WTC11 (cell line): Measurements from ENCODE around the gene PLEKHG7. TPM values are rescaled to one million over a fixed set of nuclear protein-coding genes. Genes with fewer than 3 reads are reported as not detected.

Experiments used
- ATAC-seq: fragments of 200-7000 bp; cut with Tn5 transposase; 2 replicates; pipeline ENCODE4 v1.10.0; 2021; ENCODE audit warnings: mild to moderate bottlenecking, moderate library complexity
- CTCF ChIA-PET: fragments of 300-600 bp; sonication (Branson Sonifier 250); formaldehyde crosslinking; loops from one replicate; lab custom pipeline; 2021; ENCODE audit warnings: antibody characterized with exemption; lab: Charles Lee
- POLR2A ChIA-PET: fragments of 350-600 bp; sonication (Branson Sonifier 250); formaldehyde crosslinking; loops from one replicate; lab custom pipeline; 2021; ENCODE audit warnings: antibody characterized with exemption; lab: Charles Lee
- DNase-seq: peaks from one replicate; pipeline ENCODE4 v3.0.0; 2021; ENCODE audit warnings: low spot score
- H3K27ac Mint-ChIP-seq: 2 replicates; pipeline ENCODE4 v1.8.0; 2021; ENCODE audit warnings: mixed read lengths
- H3K27me3 Mint-ChIP-seq: 2 replicates; pipeline ENCODE4 v1.8.0; 2021; ENCODE audit warnings: low read depth, mild to moderate bottlenecking, moderate library complexity, mixed read lengths
- H3K36me3 Mint-ChIP-seq: 2 replicates; pipeline ENCODE4 v1.8.0; 2021; ENCODE audit warnings: mixed read lengths
- H3K4me1 Mint-ChIP-seq: 2 replicates; pipeline ENCODE4 v1.8.0; 2022; ENCODE audit warnings: mixed read lengths
- H3K4me3 Mint-ChIP-seq: 2 replicates; pipeline ENCODE4 v1.8.0; 2021; ENCODE audit warnings: mild to moderate bottlenecking, moderate library complexity, mixed read lengths
- H3K9me3 Mint-ChIP-seq: 2 replicates; pipeline ENCODE4 v1.8.0; 2021; ENCODE audit warnings: mixed read lengths
- ATF3 ChIP-seq: sonication (generic); formaldehyde crosslinking; conservative IDR thresholded peaks from 2 replicates; pipeline ENCODE4 v1.8.1; 2022; ENCODE audit warnings: mild to moderate bottlenecking, missing genetic modification reagents
- ATF6 ChIP-seq: sonication (generic); formaldehyde crosslinking; IDR thresholded peaks from 2 replicates; pipeline ENCODE4 v1.8.1; 2023; ENCODE audit warnings: mild to moderate bottlenecking, missing genetic modification reagents
- CBFB ChIP-seq: sonication (generic); formaldehyde crosslinking; IDR thresholded peaks from 2 replicates; pipeline ENCODE4 v1.8.1; 2022; ENCODE audit warnings: mild to moderate bottlenecking, low read depth, missing genetic modification reagents
- FOXK1 ChIP-seq: sonication (generic); formaldehyde crosslinking; IDR thresholded peaks from 2 replicates; pipeline ENCODE4 v1.8.0; 2022; ENCODE audit warnings: mild to moderate bottlenecking, moderate library complexity, missing genetic modification reagents
- HMGA2 ChIP-seq: fragments of 250-450 bp; sonication (Bioruptor Pico); IDR thresholded peaks from 2 replicates; pipeline ENCODE4 v1.4.0; 2021; ENCODE audit warnings: mild to moderate bottlenecking, moderate library complexity
- IRF2 ChIP-seq: sonication (generic); formaldehyde crosslinking; IDR thresholded peaks from 2 replicates; pipeline ENCODE4 v1.8.0; 2022; ENCODE audit warnings: low read depth, missing genetic modification reagents, borderline replicate concordance
- JAZF1 ChIP-seq: fragments of 250-450 bp; sonication (Bioruptor Pico); IDR thresholded peaks from 2 replicates; pipeline ENCODE4 v1.9.0; 2021; ENCODE audit warnings: moderate library complexity, mild to moderate bottlenecking, inconsistent platforms
- MYBL2 ChIP-seq: sonication (generic); formaldehyde crosslinking; IDR thresholded peaks from 2 replicates; pipeline ENCODE4 v1.8.1; 2023; ENCODE audit warnings: mild to moderate bottlenecking, moderate library complexity, missing genetic modification reagents
- NFATC4 ChIP-seq: fragments of 250-450 bp; sonication (Bioruptor Pico); IDR thresholded peaks from 2 replicates; pipeline ENCODE4 v1.9.0; 2021; ENCODE audit warnings: mild to moderate bottlenecking
- NFE2L1 ChIP-seq: sonication (generic); formaldehyde crosslinking; IDR thresholded peaks from 2 replicates; pipeline ENCODE4 v1.8.1; 2023; ENCODE audit warnings: missing genetic modification reagents
- TCF7 ChIP-seq: sonication (generic); formaldehyde crosslinking; IDR thresholded peaks from 2 replicates; pipeline ENCODE4 v1.8.0; 2022; ENCODE audit warnings: mild to moderate bottlenecking, low read depth, missing genetic modification reagents, moderate library complexity
- TP53 ChIP-seq: sonication (generic); formaldehyde crosslinking; IDR thresholded peaks from 2 replicates; pipeline ENCODE4 v1.8.1; 2023; ENCODE audit warnings: mild to moderate bottlenecking, missing genetic modification reagents
- ZNF121 ChIP-seq: sonication (generic); formaldehyde crosslinking; IDR thresholded peaks from 2 replicates; pipeline ENCODE4 v1.8.0; 2023; ENCODE audit warnings: missing genetic modification reagents
- ZNF263 ChIP-seq: sonication (generic); formaldehyde crosslinking; IDR thresholded peaks from 2 replicates; pipeline ENCODE4 v1.8.1; 2022; ENCODE audit warnings: low read depth, mild to moderate bottlenecking, moderate library complexity, missing genetic modification reagents
- ZNF396 ChIP-seq: fragments of 250-450 bp; sonication (Bioruptor Pico); IDR thresholded peaks from 2 replicates; pipeline ENCODE4 v1.8.0; 2021; ENCODE audit warnings: mild to moderate bottlenecking, moderate library complexity, borderline replicate concordance
- ZNF416 ChIP-seq: fragments of 250-450 bp; sonication (Bioruptor Pico); IDR thresholded peaks from 2 replicates; pipeline ENCODE4 v1.9.0; 2021; ENCODE audit warnings: mild to moderate bottlenecking, inconsistent platforms
- total RNA-seq: library from RNA; stranded (reverse); gene quantifications from 3 replicates; pipeline ENCODE4 v1.2.3, GENCODE V29; 2021
- TF ChIP-seq, protein P1 (sequence below): sonication (generic); formaldehyde crosslinking; IDR thresholded peaks from 2 replicates; pipeline ENCODE4 v1.8.0; 2022; ENCODE audit warnings: mild to moderate bottlenecking, missing genetic modification reagents
- TF ChIP-seq, protein P2 (sequence below): fragments of 250-450 bp; sonication (Bioruptor Pico); IDR thresholded peaks from 2 replicates; pipeline ENCODE4 v1.8.0; 2021; ENCODE audit warnings: mild to moderate bottlenecking
- TF ChIP-seq, protein P3 (sequence below): fragments of 200-600 bp; IDR thresholded peaks from 2 replicates; pipeline ENCODE4 v1.8.0; 2022; ENCODE audit warnings: antibody characterized with exemption
- TF ChIP-seq, protein P4 (sequence below): fragments of 250-450 bp; sonication (Bioruptor Pico); conservative IDR thresholded peaks from 2 replicates; pipeline ENCODE4 v1.9.0; 2021; ENCODE audit warnings: mild to moderate bottlenecking
- TF ChIP-seq, protein P5 (sequence below): sonication (generic); formaldehyde crosslinking; IDR thresholded peaks from 2 replicates; pipeline ENCODE4 v1.8.1; 2022; ENCODE audit warnings: low read depth, missing genetic modification reagents, borderline replicate concordance

Gene PLEKHG7
- total RNA-seq, 1 experiment from 2014 or later, result not detected

GRCh38 chr12:92769124-92769901 lies 66.5 kb downstream of the PLEKHG7 start:
- ATAC-seq (no peak), DNase-seq (no peak)
- TF ChIP-seq CBFB (CRISPR knock-in tag) (no peak), NFE2L1 (CRISPR knock-in tag) (no peak), FOXK1 (CRISPR knock-in tag) (no peak), ZNF396 (CRISPR knock-in tag) (no peak), ZNF416 (CRISPR knock-in tag) (no peak), TP53 (no peak), ATF6 (CRISPR knock-in tag) (no peak), HMGA2 (CRISPR knock-in tag) (no peak), JAZF1 (CRISPR knock-in tag) (no peak), MYBL2 (CRISPR knock-in tag) (no peak)
- TF ChIP-seq, protein P1, sequence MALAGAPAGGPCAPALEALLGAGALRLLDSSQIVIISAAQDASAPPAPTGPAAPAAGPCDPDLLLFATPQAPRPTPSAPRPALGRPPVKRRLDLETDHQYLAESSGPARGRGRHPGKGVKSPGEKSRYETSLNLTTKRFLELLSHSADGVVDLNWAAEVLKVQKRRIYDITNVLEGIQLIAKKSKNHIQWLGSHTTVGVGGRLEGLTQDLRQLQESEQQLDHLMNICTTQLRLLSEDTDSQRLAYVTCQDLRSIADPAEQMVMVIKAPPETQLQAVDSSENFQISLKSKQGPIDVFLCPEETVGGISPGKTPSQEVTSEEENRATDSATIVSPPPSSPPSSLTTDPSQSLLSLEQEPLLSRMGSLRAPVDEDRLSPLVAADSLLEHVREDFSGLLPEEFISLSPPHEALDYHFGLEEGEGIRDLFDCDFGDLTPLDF, result no peak
- TF ChIP-seq, protein P2, sequence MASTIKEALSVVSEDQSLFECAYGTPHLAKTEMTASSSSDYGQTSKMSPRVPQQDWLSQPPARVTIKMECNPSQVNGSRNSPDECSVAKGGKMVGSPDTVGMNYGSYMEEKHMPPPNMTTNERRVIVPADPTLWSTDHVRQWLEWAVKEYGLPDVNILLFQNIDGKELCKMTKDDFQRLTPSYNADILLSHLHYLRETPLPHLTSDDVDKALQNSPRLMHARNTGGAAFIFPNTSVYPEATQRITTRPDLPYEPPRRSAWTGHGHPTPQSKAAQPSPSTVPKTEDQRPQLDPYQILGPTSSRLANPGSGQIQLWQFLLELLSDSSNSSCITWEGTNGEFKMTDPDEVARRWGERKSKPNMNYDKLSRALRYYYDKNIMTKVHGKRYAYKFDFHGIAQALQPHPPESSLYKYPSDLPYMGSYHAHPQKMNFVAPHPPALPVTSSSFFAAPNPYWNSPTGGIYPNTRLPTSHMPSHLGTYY (CRISPR knock-in tag), result no peak
- TF ChIP-seq, protein P3, sequence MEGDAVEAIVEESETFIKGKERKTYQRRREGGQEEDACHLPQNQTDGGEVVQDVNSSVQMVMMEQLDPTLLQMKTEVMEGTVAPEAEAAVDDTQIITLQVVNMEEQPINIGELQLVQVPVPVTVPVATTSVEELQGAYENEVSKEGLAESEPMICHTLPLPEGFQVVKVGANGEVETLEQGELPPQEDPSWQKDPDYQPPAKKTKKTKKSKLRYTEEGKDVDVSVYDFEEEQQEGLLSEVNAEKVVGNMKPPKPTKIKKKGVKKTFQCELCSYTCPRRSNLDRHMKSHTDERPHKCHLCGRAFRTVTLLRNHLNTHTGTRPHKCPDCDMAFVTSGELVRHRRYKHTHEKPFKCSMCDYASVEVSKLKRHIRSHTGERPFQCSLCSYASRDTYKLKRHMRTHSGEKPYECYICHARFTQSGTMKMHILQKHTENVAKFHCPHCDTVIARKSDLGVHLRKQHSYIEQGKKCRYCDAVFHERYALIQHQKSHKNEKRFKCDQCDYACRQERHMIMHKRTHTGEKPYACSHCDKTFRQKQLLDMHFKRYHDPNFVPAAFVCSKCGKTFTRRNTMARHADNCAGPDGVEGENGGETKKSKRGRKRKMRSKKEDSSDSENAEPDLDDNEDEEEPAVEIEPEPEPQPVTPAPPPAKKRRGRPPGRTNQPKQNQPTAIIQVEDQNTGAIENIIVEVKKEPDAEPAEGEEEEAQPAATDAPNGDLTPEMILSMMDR, result no peak
- TF ChIP-seq, protein P4, sequence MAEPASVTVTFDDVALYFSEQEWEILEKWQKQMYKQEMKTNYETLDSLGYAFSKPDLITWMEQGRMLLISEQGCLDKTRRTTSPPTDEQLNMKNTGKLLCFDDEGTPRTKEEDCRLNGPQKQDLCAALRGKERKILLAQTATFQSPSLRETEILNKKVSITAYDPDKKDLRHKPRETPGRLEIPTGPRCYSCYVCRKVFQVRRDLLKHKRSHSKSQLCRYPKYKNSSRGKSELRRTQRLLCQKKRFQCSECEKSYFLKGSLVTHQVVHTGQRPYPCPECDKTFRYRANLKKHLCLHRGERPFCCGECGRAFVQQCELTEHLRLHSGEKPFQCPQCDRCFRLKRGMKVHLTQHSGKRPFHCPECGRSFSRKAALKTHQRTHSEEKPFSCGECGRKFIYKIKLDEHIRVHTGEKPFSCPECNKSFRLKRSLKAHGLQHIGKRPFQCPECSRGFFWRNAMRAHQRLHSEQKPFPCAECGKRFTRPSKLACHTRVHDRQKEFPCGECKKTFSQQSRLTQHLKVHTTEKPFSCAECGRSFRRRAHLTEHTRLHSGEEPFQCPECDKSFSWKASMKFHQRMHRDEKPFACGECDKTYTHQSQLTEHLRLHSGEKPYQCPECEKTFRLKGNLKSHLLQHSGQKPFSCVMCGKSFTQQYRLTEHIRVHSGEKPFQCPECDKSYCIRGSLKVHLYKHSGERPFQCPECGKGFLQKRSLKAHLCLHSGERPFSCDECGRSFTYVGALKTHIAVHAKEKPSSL (CRISPR knock-in tag), result no peak
- POLR2A ChIA-PET, result no interaction called here
- no peak overlapping the region for H3K27ac Mint-ChIP-seq
- H3K4me1 Mint-ChIP-seq, result peaks cover 7% of the 10 kb centered on the region; the same call in 1 of the 2 replicates
- no peaks in the 10 kb centered on the region for H3K27me3 Mint-ChIP-seq
- no peak overlapping the region for H3K4me3 Mint-ChIP-seq
- no peaks in the 10 kb centered on the region for H3K36me3 Mint-ChIP-seq
- CTCF ChIA-PET, result interaction anchor here (0.6 kb wide), 1 partner anchor 52 kb away, joined by 3 read pairs; no protein-coding TSS in a partner anchor
- H3K9me3 Mint-ChIP-seq, result no peaks in the 10 kb centered on the region

DNA sequence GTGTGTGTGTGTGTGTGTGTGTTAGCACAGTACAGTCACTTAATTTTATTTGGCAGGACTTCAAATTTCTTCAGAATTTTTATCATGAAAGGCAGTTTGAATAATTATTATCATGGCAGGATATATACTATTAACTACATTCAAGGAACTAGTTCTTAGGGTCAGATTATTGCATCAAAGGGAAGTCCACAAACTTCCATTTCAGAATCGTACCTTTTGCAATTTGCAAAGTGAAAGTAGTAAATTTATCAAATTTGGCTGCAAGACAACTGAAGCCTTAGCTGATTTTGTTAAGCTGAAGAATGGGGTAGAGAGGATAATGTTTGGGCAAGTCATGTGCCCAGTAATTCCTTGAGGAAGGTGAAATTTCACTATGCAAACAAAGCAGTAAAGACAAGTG lies 68.2 kb downstream of the PLEKHG7 start:
- Mint-ChIP-seq H3K4me1 (peaks cover under 1% of the 10 kb centered on the region; the same call in 1 of the 2 replicates), H3K9me3 (no peaks in the 10 kb centered on the region), H3K27ac (no peak overlapping the region), H3K27me3 (no peaks in the 10 kb centered on the region), H3K36me3 (no peaks in the 10 kb centered on the region), H3K4me3 (no peak overlapping the region)
- TF ChIP-seq, protein P5, sequence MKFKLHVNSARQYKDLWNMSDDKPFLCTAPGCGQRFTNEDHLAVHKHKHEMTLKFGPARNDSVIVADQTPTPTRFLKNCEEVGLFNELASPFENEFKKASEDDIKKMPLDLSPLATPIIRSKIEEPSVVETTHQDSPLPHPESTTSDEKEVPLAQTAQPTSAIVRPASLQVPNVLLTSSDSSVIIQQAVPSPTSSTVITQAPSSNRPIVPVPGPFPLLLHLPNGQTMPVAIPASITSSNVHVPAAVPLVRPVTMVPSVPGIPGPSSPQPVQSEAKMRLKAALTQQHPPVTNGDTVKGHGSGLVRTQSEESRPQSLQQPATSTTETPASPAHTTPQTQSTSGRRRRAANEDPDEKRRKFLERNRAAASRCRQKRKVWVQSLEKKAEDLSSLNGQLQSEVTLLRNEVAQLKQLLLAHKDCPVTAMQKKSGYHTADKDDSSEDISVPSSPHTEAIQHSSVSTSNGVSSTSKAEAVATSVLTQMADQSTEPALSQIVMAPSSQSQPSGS (CRISPR knock-in tag), result no peak
- no peak for TF ChIP-seq ATF3 (CRISPR knock-in tag)
- TF ChIP-seq TCF7 (CRISPR knock-in tag), result no peak
- no peak for TF ChIP-seq IRF2 (CRISPR knock-in tag)
- TF ChIP-seq ZNF121 (CRISPR knock-in tag), result no peak
- TF ChIP-seq NFATC4 (CRISPR knock-in tag), result no peak
- no peak for TF ChIP-seq TP53
- no peak for TF ChIP-seq ZNF263 (CRISPR knock-in tag)
- CTCF ChIA-PET, result interaction anchor here (1.0 kb wide), 1 partner anchor 54 kb away, joined by 3 read pairs; no protein-coding TSS in a partner anchor
- POLR2A ChIA-PET, result no interaction called here
- ATAC-seq (no peak), DNase-seq (no peak)
